22Rv1 (cell line): Measurements from ENCODE around the gene SPINDOC.
"Not testable (repeated sequence)": the region's sequence is repeated elsewhere in the genome, so short reads cannot be mapped to it uniquely, and the experiment has no call there.

ENCODE experiments used
- H3K27ac ChIP-seq: fragments of 450-650 bp; 2 replicates; pipeline ENCODE4 v1.5.1; 2017
- ZFX ChIP-seq: fragments of 450-650 bp; IDR thresholded peaks from 2 replicates; pipeline ENCODE4 v1.6.1; 2017; ENCODE audit warnings: antibody characterized with exemption, borderline replicate concordance
- TF ChIP-seq, protein P1 (sequence below): fragments of 450-650 bp; IDR thresholded peaks from 2 replicates; pipeline ENCODE4 v1.5.1; 2017; ENCODE audit warnings: mild to moderate bottlenecking

The SPINDOC gene

DNA sequence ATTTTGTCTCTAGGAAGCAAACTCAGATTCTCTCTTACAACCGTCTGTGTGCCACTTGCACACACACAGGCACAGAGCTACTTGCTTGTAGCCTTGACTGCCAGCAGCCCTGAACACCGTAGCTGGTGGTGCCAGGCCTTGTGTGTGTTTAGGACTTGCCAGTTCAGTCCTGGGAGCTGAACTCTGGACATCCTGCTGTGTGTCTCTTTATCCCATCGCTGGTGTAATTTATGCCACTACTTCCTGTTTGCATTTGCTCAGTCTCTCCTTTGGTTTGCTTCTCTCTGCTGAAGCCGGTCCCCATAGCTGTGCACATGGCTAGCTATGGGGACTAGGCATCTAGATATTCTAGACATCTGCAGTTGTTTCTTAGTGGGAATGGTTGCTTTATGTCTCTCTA, 49.7 kb downstream of the SPINDOC start:
- peak overlapping the region; percentile 53 for H3K27ac ChIP-seq
- TF ChIP-seq, protein P1, sequence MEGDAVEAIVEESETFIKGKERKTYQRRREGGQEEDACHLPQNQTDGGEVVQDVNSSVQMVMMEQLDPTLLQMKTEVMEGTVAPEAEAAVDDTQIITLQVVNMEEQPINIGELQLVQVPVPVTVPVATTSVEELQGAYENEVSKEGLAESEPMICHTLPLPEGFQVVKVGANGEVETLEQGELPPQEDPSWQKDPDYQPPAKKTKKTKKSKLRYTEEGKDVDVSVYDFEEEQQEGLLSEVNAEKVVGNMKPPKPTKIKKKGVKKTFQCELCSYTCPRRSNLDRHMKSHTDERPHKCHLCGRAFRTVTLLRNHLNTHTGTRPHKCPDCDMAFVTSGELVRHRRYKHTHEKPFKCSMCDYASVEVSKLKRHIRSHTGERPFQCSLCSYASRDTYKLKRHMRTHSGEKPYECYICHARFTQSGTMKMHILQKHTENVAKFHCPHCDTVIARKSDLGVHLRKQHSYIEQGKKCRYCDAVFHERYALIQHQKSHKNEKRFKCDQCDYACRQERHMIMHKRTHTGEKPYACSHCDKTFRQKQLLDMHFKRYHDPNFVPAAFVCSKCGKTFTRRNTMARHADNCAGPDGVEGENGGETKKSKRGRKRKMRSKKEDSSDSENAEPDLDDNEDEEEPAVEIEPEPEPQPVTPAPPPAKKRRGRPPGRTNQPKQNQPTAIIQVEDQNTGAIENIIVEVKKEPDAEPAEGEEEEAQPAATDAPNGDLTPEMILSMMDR = no peak
- TF ChIP-seq ZFX = no peak

- H3K27ac ChIP-seq = not testable (repeated sequence)
Measured at GRCh38 chr11:63863620-63864019, 50.4 kb downstream of the SPINDOC start.

DNA sequence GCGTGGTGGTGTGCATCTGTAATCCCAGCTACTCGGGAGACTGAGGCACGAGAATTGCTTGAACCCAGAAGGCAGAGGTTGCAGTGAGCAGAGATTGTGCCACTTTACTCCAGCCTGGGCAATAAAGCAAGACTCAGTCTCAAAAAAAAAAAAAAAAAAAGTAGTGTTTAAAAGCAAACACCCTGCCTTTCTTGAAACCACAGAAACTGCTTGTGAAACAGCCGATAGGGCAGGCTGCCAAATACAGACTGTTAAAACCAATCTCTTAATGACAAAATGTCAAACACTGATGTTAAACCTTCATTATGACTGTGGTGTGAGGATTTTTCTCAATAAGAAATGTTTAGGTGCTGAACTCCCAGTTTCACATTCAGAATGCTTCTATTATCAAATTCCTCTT, 53.0 kb downstream of the SPINDOC start:
- TF ChIP-seq, protein P1 = no peak
- no peak overlapping the region for H3K27ac ChIP-seq

DNA sequence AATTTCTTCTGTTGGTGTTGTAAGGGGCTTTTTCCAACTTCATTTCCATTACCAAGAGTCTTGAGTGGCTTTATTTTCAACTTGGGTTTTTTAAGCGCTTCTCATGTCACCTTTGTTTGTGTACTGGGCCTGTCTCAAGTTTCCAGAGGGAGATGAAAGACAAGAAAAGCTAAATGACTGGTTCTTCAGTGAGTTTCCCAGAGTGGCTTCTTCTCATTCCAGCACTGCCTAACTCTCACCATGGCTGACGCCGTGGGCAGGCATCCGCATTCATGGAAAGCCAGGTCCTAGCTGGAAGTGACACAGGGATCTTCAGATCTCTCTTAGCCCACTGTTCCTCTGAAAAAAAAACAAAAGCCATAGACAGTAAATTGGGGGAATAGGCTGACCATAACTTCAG, 54.3 kb downstream of the SPINDOC start:
- peak overlapping the region; percentile 51; the same call in 1 of the 2 replicates for H3K27ac ChIP-seq
- TF ChIP-seq, protein P1 = no peak

DNA sequence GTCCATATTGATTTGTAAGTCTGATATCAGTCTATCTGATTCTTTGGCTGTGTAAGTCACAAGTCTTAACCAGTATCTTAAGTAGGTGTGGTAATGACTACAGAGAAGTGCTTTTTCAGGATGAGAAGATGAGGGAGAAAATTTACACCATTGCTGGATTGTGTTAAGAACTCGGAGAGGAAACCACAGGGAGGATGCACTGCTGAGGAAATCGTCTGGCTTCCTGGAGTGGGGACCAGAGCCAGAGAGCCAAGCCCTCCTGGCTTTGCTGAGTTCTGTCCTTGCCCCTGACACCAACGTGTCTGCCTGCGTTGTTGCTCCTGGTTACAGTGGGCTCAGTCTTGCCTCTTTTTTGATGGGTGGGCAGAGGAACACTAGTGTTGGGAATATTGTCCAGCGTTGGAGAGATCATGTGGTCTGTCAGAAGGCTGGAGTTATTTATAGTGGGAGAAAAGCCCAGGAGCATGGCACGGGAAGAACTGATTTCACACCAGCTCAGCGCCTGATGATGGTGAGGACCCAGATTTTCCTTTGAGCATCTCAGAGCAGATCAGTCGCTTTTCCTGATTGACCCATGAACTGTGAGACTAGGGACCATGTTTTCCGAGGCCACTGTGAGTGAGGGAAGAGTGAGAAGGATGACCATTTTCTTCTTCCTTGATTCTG, 55.3 kb downstream of the SPINDOC start:
- TF ChIP-seq, protein P1 = no peak
- no peak for TF ChIP-seq ZFX
- H3K27ac ChIP-seq = peak overlapping the region; percentile 51

GRCh38 chr11:63869171-63869591, 55.9 kb downstream of the SPINDOC start:
- H3K27ac ChIP-seq = peak overlapping the region; percentile 51
- TF ChIP-seq, protein P1 = no peak
- no peak for TF ChIP-seq ZFX

GRCh38 chr11:63869683-63870082, 56.4 kb downstream of the SPINDOC start:
- TF ChIP-seq ZFX = no peak
- TF ChIP-seq, protein P1 = no peak
- peak overlapping the region; percentile 51 for H3K27ac ChIP-seq
